ENCODE measurements around the gene PLCXD1. TPM values are rescaled to one million over a fixed set of nuclear protein-coding genes. Genes with fewer than 3 reads are reported as not detected.

Gene PLCXD1
- total and polyA plus RNA-seq, 4 donors, result 2.6 to 25.7 (median 12.8) TPM

GRCh38 chrX:307261-308111, 26.3 kb downstream of the PLCXD1 start:
- no peak for DNase-seq (ENCODE audit: low spot score)
- H3K4me3 ChIP-seq (ENCODE audit: low read depth in 1 of 3, low read length in 3 of 3), result no peak overlapping the region
- TF ChIP-seq, protein P1, sequence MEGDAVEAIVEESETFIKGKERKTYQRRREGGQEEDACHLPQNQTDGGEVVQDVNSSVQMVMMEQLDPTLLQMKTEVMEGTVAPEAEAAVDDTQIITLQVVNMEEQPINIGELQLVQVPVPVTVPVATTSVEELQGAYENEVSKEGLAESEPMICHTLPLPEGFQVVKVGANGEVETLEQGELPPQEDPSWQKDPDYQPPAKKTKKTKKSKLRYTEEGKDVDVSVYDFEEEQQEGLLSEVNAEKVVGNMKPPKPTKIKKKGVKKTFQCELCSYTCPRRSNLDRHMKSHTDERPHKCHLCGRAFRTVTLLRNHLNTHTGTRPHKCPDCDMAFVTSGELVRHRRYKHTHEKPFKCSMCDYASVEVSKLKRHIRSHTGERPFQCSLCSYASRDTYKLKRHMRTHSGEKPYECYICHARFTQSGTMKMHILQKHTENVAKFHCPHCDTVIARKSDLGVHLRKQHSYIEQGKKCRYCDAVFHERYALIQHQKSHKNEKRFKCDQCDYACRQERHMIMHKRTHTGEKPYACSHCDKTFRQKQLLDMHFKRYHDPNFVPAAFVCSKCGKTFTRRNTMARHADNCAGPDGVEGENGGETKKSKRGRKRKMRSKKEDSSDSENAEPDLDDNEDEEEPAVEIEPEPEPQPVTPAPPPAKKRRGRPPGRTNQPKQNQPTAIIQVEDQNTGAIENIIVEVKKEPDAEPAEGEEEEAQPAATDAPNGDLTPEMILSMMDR (IDR thresholded peaks at IDR 0.05; ENCODE audit: low read depth, low read length, missing input control), result no peak
- TF ChIP-seq TAF1 (conservative IDR thresholded peaks at IDR 0.05), result no peak
- no peak for TF ChIP-seq HNF4G (IDR thresholded peaks at IDR 0.05)
- no peak for TF ChIP-seq EGR1 (IDR thresholded peaks at IDR 0.05; ENCODE audit: low read depth in 2 of 2)
- TF ChIP-seq, protein P2, sequence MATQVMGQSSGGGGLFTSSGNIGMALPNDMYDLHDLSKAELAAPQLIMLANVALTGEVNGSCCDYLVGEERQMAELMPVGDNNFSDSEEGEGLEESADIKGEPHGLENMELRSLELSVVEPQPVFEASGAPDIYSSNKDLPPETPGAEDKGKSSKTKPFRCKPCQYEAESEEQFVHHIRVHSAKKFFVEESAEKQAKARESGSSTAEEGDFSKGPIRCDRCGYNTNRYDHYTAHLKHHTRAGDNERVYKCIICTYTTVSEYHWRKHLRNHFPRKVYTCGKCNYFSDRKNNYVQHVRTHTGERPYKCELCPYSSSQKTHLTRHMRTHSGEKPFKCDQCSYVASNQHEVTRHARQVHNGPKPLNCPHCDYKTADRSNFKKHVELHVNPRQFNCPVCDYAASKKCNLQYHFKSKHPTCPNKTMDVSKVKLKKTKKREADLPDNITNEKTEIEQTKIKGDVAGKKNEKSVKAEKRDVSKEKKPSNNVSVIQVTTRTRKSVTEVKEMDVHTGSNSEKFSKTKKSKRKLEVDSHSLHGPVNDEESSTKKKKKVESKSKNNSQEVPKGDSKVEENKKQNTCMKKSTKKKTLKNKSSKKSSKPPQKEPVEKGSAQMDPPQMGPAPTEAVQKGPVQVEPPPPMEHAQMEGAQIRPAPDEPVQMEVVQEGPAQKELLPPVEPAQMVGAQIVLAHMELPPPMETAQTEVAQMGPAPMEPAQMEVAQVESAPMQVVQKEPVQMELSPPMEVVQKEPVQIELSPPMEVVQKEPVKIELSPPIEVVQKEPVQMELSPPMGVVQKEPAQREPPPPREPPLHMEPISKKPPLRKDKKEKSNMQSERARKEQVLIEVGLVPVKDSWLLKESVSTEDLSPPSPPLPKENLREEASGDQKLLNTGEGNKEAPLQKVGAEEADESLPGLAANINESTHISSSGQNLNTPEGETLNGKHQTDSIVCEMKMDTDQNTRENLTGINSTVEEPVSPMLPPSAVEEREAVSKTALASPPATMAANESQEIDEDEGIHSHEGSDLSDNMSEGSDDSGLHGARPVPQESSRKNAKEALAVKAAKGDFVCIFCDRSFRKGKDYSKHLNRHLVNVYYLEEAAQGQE (IDR thresholded peaks at IDR 0.05), result no peak
- no peak for TF ChIP-seq RAD21 (IDR thresholded peaks at IDR 0.05)
- no peak for TF ChIP-seq FOXA2 (IDR thresholded peaks at IDR 0.05)
- TF ChIP-seq ATF3 (IDR thresholded peaks at IDR 0.05), result no peak
- TF ChIP-seq JUND (IDR thresholded peaks at IDR 0.05), result no peak
- TF ChIP-seq HNF4A (conservative IDR thresholded peaks at IDR 0.05), result no peak
- no peak for TF ChIP-seq GABPA (IDR thresholded peaks at IDR 0.05 in 1 of 2, conservative IDR thresholded peaks at IDR 0.05 in 1 of 2)
- TF ChIP-seq, protein P3, sequence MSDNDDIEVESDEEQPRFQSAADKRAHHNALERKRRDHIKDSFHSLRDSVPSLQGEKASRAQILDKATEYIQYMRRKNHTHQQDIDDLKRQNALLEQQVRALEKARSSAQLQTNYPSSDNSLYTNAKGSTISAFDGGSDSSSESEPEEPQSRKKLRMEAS (IDR thresholded peaks at IDR 0.05), result no peak
- TF ChIP-seq YY1 (IDR thresholded peaks at IDR 0.05), result no peak
- no peak for TF ChIP-seq FOXA1 (IDR thresholded peaks at IDR 0.05)
- peaks cover 18 to 62% (median 38%) of the 10 kb centered on the region in 4 donors for H3K36me3 ChIP-seq (ENCODE audit: control insufficient read depth in 4 of 4, insufficient read depth in 3 of 4, low read depth in 1 of 4, low read length in 3 of 4)
- H3K27me3 ChIP-seq (ENCODE audit: control insufficient read depth in 4 of 4, insufficient read depth in 4 of 4, low read length in 3 of 4), result no peaks in the 10 kb centered on the region
- no peaks in the 10 kb centered on the region for H3K9me3 ChIP-seq (ENCODE audit: control insufficient read depth in 4 of 4, low read length in 3 of 4)
- WGBS, result 98% methylated on average over 58 of the region's 58 CpGs
- no peak overlapping the region for H3K27ac ChIP-seq (ENCODE audit: low read depth in 1 of 2, low read length in 2 of 2)
- no peak overlapping the region for H3K9ac ChIP-seq (ENCODE audit: low read depth in 1 of 2, low read length in 2 of 2)
- H3K4me1 ChIP-seq (ENCODE audit: control insufficient read depth in 4 of 4, insufficient read depth in 4 of 4, low read length in 3 of 4), result no peaks in the 10 kb centered on the region

DNA sequence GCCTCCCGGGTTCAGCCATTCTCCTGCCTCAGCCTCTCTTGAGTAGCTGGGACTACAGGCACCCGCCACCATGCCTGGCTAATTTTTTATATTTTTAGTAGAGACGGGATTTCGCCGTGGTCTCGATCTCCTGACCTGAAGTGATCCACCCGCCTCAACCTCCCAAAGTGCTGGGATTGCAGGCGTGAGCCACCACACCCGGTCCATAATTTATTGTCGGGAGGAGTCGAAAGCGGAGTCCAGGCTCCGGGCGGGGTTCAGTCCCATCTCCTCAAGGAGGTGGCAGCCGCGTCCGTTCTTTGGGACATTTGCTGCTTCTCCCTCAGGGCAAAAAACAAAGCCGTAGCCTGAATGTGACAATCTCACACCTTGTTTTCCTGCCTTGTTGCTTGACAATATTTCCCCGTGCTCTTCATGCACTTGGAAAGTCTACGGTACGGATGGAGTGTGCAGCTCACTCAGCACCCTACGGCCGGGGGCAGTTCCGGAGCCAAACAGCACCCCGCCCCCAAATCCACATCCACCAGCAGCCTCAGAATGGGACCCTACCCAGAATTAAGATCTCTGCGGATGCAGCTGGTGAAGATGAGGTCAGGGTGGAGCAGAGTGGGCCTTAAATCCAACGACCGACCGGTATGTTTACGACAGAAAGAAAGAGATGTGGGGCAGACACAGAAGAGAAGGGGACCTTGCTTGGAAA, 27.8 kb downstream of the PLCXD1 start:
- no peaks in the 10 kb centered on the region for H3K9me3 ChIP-seq (ENCODE audit: control insufficient read depth in 4 of 4, low read length in 3 of 4)
- peaks cover 16 to 69% (median 49%) of the 10 kb centered on the region in 4 donors for H3K36me3 ChIP-seq (ENCODE audit: control insufficient read depth in 4 of 4, insufficient read depth in 3 of 4, low read depth in 1 of 4, low read length in 3 of 4)
- H3K9ac ChIP-seq (ENCODE audit: low read depth in 1 of 2, low read length in 2 of 2), result no peak overlapping the region
- TF ChIP-seq ATF3 (IDR thresholded peaks at IDR 0.05), result no peak
- TF ChIP-seq RXRA (IDR thresholded peaks at IDR 0.05), result no peak
- TF ChIP-seq ZBTB33 (IDR thresholded peaks at IDR 0.05), result no peak
- TF ChIP-seq JUND (IDR thresholded peaks at IDR 0.05), result no peak
- TF ChIP-seq EGR1 (IDR thresholded peaks at IDR 0.05; ENCODE audit: low read depth in 2 of 2), result no peak
- TF ChIP-seq YY1 (IDR thresholded peaks at IDR 0.05), result no peak
- TF ChIP-seq, protein P2 (IDR thresholded peaks at IDR 0.05), result no peak
- no peak for TF ChIP-seq FOXA2 (IDR thresholded peaks at IDR 0.05)
- no peak for TF ChIP-seq HNF4A (conservative IDR thresholded peaks at IDR 0.05)
- TF ChIP-seq RAD21 (IDR thresholded peaks at IDR 0.05), result no peak
- no peak for TF ChIP-seq HNF4G (IDR thresholded peaks at IDR 0.05)
- no peak for TF ChIP-seq NR2F2 (IDR thresholded peaks at IDR 0.05)
- H3K4me1 ChIP-seq (ENCODE audit: control insufficient read depth in 4 of 4, insufficient read depth in 4 of 4, low read length in 3 of 4), result no peaks in the 10 kb centered on the region
- H3K4me3 ChIP-seq (ENCODE audit: low read depth in 1 of 3, low read length in 3 of 3), result no peak overlapping the region
- no peaks in the 10 kb centered on the region for H3K27me3 ChIP-seq (ENCODE audit: control insufficient read depth in 4 of 4, insufficient read depth in 4 of 4, low read length in 3 of 4)
- 96% methylated on average over 30 of the region's 30 CpGs for WGBS
- no peak overlapping the region for H3K27ac ChIP-seq (ENCODE audit: low read depth in 1 of 2, low read length in 2 of 2)
- DNase-seq (ENCODE audit: low spot score), result no peak

Data from liver (tissue), 9 donors.